ENCODE measurements around the gene MAML2. TPM values are rescaled to one million over a fixed set of nuclear protein-coding genes. Genes with fewer than 3 reads are reported as not detected.

MAML2 gene
- polyA plus RNA-seq, 3 donors, result 0.57 to 7.6 (median 1.2) TPM

DNA sequence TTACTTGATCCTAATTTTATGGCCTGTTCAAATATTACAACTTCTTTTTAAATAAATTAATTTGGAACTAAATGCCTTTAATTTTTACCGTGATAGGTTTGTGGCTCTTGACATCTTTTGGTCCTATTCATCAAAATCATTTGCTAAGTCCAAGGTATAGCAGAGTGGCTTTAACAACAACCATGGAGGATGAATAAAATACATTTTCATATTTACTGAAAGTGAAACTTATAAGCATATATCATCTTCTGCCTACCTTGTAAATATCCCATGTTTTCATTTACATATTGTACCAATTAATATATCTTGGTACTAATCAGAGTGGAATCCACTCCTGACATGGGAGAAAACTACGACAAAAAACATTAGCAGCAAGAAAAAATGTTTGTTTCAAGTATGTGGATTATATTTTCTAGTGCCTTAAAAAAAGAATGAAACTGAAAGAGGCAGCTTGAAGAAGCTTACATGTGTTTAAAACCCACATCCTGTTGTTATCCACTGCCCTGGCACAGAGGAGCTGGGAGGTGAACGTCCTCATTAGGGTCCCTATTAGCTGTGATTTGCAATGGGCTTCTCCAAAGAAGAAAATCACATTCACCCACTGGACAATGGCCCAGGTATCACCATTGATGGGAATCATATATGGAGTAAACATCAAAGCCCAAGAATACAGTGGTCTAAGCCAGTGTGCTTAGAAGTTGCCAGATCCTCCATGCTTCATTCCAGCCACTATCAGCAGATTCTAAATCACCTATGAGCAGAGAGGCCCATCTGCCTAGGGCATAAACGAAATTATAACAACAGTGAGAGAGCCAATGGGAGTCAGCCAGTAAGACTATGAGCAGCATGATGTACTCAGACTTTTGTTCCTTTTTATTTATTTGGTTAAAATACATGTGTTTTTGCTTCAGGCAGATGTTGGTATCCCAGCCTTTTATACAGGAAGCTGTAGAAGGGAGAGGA lies 84.7 kb downstream of the MAML2 start:
- H3K4me3 ChIP-seq (replicated peaks in 1 of 3; ENCODE audit: low read depth in 2 of 3, low read length in 3 of 3), result peak overlapping the region in 2 of 3 experiments; percentile 43 to 62
- peaks cover 0 to 2% (median 0%) of the 10 kb centered on the region in 7 donors for H3K9me3 Mint-ChIP-seq
- no peaks in the 10 kb centered on the region for H4K20me1 ChIP-seq (ENCODE audit: insufficient read depth, low read length)
- WGBS (ENCODE audit: insufficient coverage), result no CpG with 5 or more reads among the region's 4 CpGs
- TF ChIP-seq, protein P1, sequence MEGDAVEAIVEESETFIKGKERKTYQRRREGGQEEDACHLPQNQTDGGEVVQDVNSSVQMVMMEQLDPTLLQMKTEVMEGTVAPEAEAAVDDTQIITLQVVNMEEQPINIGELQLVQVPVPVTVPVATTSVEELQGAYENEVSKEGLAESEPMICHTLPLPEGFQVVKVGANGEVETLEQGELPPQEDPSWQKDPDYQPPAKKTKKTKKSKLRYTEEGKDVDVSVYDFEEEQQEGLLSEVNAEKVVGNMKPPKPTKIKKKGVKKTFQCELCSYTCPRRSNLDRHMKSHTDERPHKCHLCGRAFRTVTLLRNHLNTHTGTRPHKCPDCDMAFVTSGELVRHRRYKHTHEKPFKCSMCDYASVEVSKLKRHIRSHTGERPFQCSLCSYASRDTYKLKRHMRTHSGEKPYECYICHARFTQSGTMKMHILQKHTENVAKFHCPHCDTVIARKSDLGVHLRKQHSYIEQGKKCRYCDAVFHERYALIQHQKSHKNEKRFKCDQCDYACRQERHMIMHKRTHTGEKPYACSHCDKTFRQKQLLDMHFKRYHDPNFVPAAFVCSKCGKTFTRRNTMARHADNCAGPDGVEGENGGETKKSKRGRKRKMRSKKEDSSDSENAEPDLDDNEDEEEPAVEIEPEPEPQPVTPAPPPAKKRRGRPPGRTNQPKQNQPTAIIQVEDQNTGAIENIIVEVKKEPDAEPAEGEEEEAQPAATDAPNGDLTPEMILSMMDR (IDR thresholded peaks at IDR 0.05), result no peak
- no peak overlapping the region for H2AFZ ChIP-seq (ENCODE audit: insufficient read depth, low read depth, low read length, poor library complexity, severe bottlenecking)
- peaks cover 75 to 87% of the 10 kb centered on the region in 2 donors for H3K4me1 ChIP-seq (ENCODE audit: control insufficient read depth in 1 of 2, insufficient read depth in 2 of 2, low read length in 2 of 2)
- H3K27me3 Mint-ChIP-seq (ENCODE audit: low read depth in 3 of 3), result no peaks in the 10 kb centered on the region
- DNase-seq, result peak; percentile 15 to 49 (median 40)
- H3K4me2 ChIP-seq (replicated peaks; ENCODE audit: extremely low read depth, low read length, poor library complexity, severe bottlenecking), result peak overlapping the region; percentile 65
- intact Hi-C loops (cut with micrococcal nuclease), result loop anchor here in 1 of 2 donors (5.0 kb wide), 1 partner anchor 84 kb away; the partner anchor contains the start of gene MAML2
- peaks cover 84% of the 10 kb centered on the region for H3K4me1 Mint-ChIP-seq
- H3K79me2 ChIP-seq (ENCODE audit: insufficient read depth, low read length), result no peaks in the 10 kb centered on the region
- H3K36me3 ChIP-seq (replicated peaks in 1 of 2; ENCODE audit: control insufficient read depth in 1 of 2, insufficient read depth in 2 of 2, low read length in 2 of 2), result no peaks in the 10 kb centered on the region
- H3K27ac ChIP-seq (ENCODE audit: low read depth in 1 of 2, low read length in 2 of 2), result peak overlapping the region; percentile 1 to 86
- H3K4me3 Mint-ChIP-seq, result peak overlapping the region; percentile 41 to 67
- H3K9ac ChIP-seq (ENCODE audit: insufficient read depth, low read length, poor library complexity, severe bottlenecking), result no peak overlapping the region
- H3K27me3 ChIP-seq (ENCODE audit: control insufficient read depth in 2 of 2, insufficient read depth in 2 of 2, low read length in 2 of 2), result no peaks in the 10 kb centered on the region
- no peaks in the 10 kb centered on the region for H3K9me3 ChIP-seq (replicated peaks in 1 of 2; ENCODE audit: control insufficient read depth in 1 of 2, insufficient read depth in 1 of 2, low read length in 2 of 2)
- H3K27ac Mint-ChIP-seq, result peak overlapping the region; percentile 73 to 94 (median 89)
- H3K36me3 Mint-ChIP-seq, result no peaks in the 10 kb centered on the region

DNA sequence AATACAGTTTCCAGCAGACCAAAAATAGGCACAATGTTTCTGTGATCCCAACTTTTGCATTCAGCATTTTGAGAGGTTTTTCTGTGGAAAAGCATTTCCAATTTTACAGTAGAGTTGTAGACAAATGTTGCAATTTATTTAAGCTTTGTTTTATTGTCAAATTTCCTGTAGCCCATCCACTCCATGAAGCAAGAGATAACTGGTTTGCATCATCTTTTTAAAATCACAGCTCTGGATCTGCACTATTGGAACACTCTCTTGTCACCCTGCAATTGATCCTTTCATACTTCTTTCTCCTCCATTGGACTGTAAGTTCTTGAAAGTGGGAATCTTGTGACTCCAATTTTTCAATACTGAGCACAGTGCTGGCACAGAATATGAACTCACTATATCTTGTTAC lies 86.0 kb downstream of the MAML2 start:
- intact Hi-C loops (cut with micrococcal nuclease), result loop anchor here in 1 of 2 donors (5.0 kb wide), 1 partner anchor 85 kb away; the partner anchor contains the start of gene MAML2
- Histone ChIP-seq H3K27ac (ENCODE audit: low read depth in 1 of 2, low read length in 2 of 2) (peak overlapping the region in 1 of 2 donors; percentile 86), H3K36me3 (replicated peaks in 1 of 2; ENCODE audit: control insufficient read depth in 1 of 2, insufficient read depth in 2 of 2, low read length in 2 of 2) (no peaks in the 10 kb centered on the region), H3K9ac (ENCODE audit: insufficient read depth, low read length, poor library complexity, severe bottlenecking) (no peak overlapping the region), H3K27me3 (ENCODE audit: control insufficient read depth in 2 of 2, insufficient read depth in 2 of 2, low read length in 2 of 2) (no peaks in the 10 kb centered on the region), H2AFZ (ENCODE audit: insufficient read depth, low read depth, low read length, poor library complexity, severe bottlenecking) (peak overlapping the region; percentile 32), H3K79me2 (ENCODE audit: insufficient read depth, low read length) (no peaks in the 10 kb centered on the region), H3K9me3 (replicated peaks in 1 of 2; ENCODE audit: control insufficient read depth in 1 of 2, insufficient read depth in 1 of 2, low read length in 2 of 2) (no peaks in the 10 kb centered on the region), H3K4me2 (replicated peaks; ENCODE audit: extremely low read depth, low read length, poor library complexity, severe bottlenecking) (peak overlapping the region; percentile 65), H3K4me3 (replicated peaks in 1 of 3; ENCODE audit: low read depth in 2 of 3, low read length in 3 of 3) (peak overlapping the region in 1 of 3 experiments; percentile 46), H3K4me1 (ENCODE audit: control insufficient read depth in 1 of 2, insufficient read depth in 2 of 2, low read length in 2 of 2) (peaks cover 65 to 79% of the 10 kb centered on the region in 2 donors), H4K20me1 (ENCODE audit: insufficient read depth, low read length) (no peaks in the 10 kb centered on the region)
- peaks cover 80% of the 10 kb centered on the region for H3K4me1 Mint-ChIP-seq
- DNase-seq, result no peak
- TF ChIP-seq, protein P1 (IDR thresholded peaks at IDR 0.05), result no peak
- peaks cover 0 to under 1% of the 10 kb centered on the region in 2 donors for H3K36me3 Mint-ChIP-seq
- no peaks in the 10 kb centered on the region for H3K27me3 Mint-ChIP-seq (ENCODE audit: low read depth in 3 of 3)
- peaks cover 0 to 2% (median 0%) of the 10 kb centered on the region in 7 donors for H3K9me3 Mint-ChIP-seq
- H3K4me3 Mint-ChIP-seq, result peak overlapping the region in 1 of 2 donors; percentile 89
- peak overlapping the region in 6 of 7 donors; percentile 26 to 94 (median 83) for H3K27ac Mint-ChIP-seq
